Lower leg skin (tissue), 4 donors: Measurements from ENCODE around the gene VTI1A. TPM values are rescaled to one million over a fixed set of nuclear protein-coding genes. Genes with fewer than 3 reads are reported as not detected.

Source experiments
- DNase-seq, 2 donors: peaks; one replicate each; pipeline ENCODE4 v3.0.0-alpha.2; 2019; ENCODE audit warnings: low spot score in 2 of 2
- H3K4me3 ChIP-seq: fragments of 200-600 bp; sonication (generic); 2 replicates; pipeline ENCODE4 v1.5.1; 2017; ENCODE audit warnings: mild to moderate bottlenecking, low read depth; ENCODE audit not compliant: poor library complexity, severe bottlenecking
- POLR2A ChIP-seq, 2 donors: fragments of 450-650 bp; IDR thresholded peaks; one replicate each; pipeline ENCODE4 v1.6.1; 2016 to 2017; ENCODE audit warnings: antibody characterized with exemption in 2 of 2, mild to moderate bottlenecking in 1 of 2, moderate library complexity in 1 of 2
- WGBS, 2 donors: methylation state at CpG; one replicate each; pipeline ENCODE4 v1.1.5; 2018; 5-methylcytosine and 5-hydroxymethylcytosine counted together
- intact Hi-C: fragments of 100-400 bp; cut with DNase I; formaldehyde crosslinking; loops from one replicate; pipeline ENCODE4 v1.15.0; 2023; ENCODE audit warnings: low total_unique reads
- total RNA-seq, 4 donors: library from RNA; depleted of rRNA; stranded (reverse); fragments of >200 nt; gene quantifications; one replicate each; pipeline ENCODE4 v1.1.0, GENCODE V29; 2016
- TF ChIP-seq, protein P1 (sequence below), 3 donors: fragments of 450-650 bp; IDR thresholded peaks; one replicate each; pipeline ENCODE4 v1.5.1; 2016; ENCODE audit warnings: antibody characterized with exemption in 3 of 3, mild to moderate bottlenecking in 3 of 3, moderate library complexity in 2 of 3

The VTI1A gene
- total RNA-seq, 4 donors from 2014 or later = 30.8 to 85.7 (median 35.6) TPM

DNA sequence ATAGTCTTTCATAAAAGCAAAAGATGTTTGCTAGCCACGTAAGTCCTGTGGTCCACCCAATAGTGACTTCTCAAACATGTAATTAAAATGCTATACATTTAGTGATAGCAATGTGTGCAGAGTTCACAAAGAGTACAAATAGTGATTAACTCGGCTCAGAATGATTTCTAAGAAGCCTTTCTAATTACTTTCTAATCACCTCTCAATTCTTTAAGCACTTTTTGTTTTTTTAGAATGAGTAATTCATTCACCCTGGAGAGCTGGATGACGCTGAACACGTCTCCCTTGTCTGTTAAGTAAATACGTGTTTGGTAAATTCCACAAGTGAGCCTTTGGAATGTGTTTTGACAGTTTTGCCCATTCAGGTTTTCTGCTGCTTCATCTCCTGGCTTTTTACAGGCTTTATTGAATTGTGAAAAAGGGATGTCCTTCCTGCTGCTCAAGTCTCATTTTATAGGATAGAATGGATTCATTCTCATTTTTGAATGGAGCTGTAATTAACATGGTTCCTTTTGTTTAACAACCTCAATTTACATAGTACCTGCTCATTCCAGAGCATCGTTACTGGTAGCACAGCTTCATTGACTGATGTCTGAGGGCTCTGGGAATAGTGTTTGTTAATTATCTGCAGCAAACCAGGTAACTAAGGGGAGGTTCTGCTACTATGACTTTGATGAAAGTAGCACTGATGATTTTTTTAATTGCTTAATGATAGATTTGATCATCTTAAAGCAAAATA is 212.1 kb downstream of the VTI1A start:
- 77 to 78% methylated on average over 6 of the region's 6 CpGs for WGBS, 2 donors
- no peak for TF ChIP-seq POLR2A (IDR thresholded peaks at IDR 0.05)
- TF ChIP-seq, protein P1, sequence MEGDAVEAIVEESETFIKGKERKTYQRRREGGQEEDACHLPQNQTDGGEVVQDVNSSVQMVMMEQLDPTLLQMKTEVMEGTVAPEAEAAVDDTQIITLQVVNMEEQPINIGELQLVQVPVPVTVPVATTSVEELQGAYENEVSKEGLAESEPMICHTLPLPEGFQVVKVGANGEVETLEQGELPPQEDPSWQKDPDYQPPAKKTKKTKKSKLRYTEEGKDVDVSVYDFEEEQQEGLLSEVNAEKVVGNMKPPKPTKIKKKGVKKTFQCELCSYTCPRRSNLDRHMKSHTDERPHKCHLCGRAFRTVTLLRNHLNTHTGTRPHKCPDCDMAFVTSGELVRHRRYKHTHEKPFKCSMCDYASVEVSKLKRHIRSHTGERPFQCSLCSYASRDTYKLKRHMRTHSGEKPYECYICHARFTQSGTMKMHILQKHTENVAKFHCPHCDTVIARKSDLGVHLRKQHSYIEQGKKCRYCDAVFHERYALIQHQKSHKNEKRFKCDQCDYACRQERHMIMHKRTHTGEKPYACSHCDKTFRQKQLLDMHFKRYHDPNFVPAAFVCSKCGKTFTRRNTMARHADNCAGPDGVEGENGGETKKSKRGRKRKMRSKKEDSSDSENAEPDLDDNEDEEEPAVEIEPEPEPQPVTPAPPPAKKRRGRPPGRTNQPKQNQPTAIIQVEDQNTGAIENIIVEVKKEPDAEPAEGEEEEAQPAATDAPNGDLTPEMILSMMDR (IDR thresholded peaks at IDR 0.05) = no peak
- no peak for DNase-seq
- H3K4me3 ChIP-seq = no peak overlapping the region
- intact Hi-C loops = no loop called here

GRCh38 chr10:112663234-112664125 is 216.5 kb downstream of the VTI1A start:
- TF ChIP-seq POLR2A (IDR thresholded peaks at IDR 0.05) = no peak
- TF ChIP-seq, protein P1 (IDR thresholded peaks at IDR 0.05) = no peak
- 82 to 87% methylated on average over 6 of the region's 6 CpGs for WGBS, 2 donors
- no peak for DNase-seq
- no peak overlapping the region for H3K4me3 ChIP-seq
- intact Hi-C loops = no loop called here

DNA sequence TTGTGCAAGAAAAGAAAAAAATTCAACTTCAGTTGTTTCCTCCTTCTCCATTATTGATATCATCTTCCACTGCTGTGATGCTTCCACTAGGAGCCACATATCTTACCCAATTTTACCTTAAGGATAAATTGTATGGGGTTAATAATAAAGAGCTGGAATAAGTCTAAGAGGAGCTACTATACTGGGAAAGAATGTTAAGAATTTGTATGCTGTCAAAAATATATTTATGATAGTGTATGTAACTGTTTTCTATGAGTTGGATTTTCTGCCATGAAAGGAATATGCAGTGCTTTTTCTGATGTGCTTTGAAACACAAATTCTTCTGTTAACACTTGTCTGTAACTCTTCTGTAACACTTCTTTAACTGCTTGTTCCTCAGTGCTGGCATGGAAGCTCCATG is 219.1 kb downstream of the VTI1A start:
- TF ChIP-seq, protein P1 (IDR thresholded peaks at IDR 0.05) = no peak
- TF ChIP-seq POLR2A (IDR thresholded peaks at IDR 0.05) = no peak
- intact Hi-C loops = no loop called here

DNA sequence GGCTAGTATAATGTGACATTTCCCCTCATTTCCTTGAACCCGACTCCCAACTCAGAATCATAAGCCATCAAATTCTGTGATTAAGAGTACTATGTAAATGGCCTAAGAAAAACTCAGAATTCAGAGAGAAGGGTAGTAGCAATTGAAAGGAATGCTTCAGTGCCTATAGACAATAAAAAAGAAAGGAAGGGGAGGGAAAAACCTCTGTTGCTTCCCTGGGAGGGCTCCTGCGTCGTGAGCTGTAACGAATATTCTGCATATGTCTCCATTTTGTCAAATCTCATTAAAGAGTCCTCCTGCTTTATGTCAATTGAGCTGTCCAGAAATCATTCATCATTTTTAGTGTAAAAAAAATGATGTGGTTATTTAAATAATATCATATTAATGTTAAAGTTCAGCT is 223.0 kb downstream of the VTI1A start:
- no peak overlapping the region for H3K4me3 ChIP-seq
- WGBS, 2 donors = 97% methylated on average over 4 of the region's 4 CpGs
- intact Hi-C loops = no loop called here
- DNase-seq = no peak
- TF ChIP-seq POLR2A (IDR thresholded peaks at IDR 0.05) = no peak
- TF ChIP-seq, protein P1 (IDR thresholded peaks at IDR 0.05) = no peak

More for the DNA sequence above, 219.1 kb downstream of the VTI1A start:
- DNase-seq = no peak
- no peak overlapping the region for H3K4me3 ChIP-seq

DNA sequence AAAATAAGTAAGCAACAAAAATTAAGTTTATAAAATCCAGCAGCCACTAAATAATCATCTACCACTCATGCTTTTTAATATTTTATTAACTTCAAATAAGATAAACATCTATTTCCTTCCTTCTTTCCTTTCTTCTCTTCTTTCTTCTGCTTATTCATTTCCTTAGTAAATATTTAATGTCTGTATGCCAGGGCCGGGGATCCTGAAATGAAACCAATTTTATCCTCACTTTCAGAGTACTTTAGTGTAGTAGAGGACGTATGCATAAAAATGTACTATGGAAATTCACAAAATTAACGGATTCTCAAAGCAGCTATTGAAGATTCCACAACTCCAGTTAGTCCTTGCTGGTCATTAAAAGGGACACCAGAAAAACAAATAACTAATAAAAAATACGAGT is 224.7 kb downstream of the VTI1A start:
- TF ChIP-seq POLR2A (IDR thresholded peaks at IDR 0.05) = no peak
- TF ChIP-seq, protein P1 (IDR thresholded peaks at IDR 0.05) = no peak
- no peak overlapping the region for H3K4me3 ChIP-seq
- WGBS, 2 donors = 89 to 90% methylated on average over 4 of the region's 4 CpGs
- no peak for DNase-seq
- intact Hi-C loops = no loop called here
